ENCODE measurements around the gene ANO5.

Gene ANO5

GRCh38 chr11:22208151-22208858, 15.4 kb downstream of the ANO5 start:
- DNase-seq (ENCODE audit: low spot score): no peak
- in situ Hi-C loops (cut with MboI; ENCODE audit: low sequenced_read_pairs, unreplicated experiment): no loop called here
- no peak for TF ChIP-seq CTCF (IDR thresholded peaks at IDR 0.05; ENCODE audit: borderline replicate concordance, control extremely low read depth, extremely low read depth, insufficient read depth, missing control alignments)

DNA sequence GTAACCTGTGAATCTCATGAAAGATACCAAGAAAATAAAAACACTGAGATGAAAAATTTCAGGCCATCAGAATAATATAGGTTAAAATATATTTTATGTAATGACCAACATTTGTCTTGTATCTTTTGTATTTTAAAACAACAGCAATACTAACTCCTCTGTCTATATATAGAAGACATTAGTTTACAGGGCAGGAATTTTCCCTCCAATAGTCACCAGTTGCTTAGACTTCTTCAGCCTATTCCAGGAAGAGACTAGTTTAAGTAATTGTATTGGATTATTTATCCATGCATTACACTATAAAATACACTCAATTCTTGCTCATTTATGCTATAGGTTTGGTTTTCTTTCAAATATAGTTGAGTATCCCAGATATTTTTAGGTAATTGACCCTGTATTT, 24.1 kb downstream of the ANO5 start:
- TF ChIP-seq CTCF (IDR thresholded peaks at IDR 0.05; ENCODE audit: borderline replicate concordance, control extremely low read depth, extremely low read depth, insufficient read depth, missing control alignments): no peak
- no peak for DNase-seq (ENCODE audit: low spot score)
- in situ Hi-C loops (cut with MboI; ENCODE audit: low sequenced_read_pairs, unreplicated experiment): no loop called here

GRCh38 chr11:22221143-22221542, 28.3 kb downstream of the ANO5 start:
- no peak for DNase-seq (ENCODE audit: low spot score)
- in situ Hi-C loops (cut with MboI; ENCODE audit: low sequenced_read_pairs, unreplicated experiment): no loop called here
- no peak for TF ChIP-seq CTCF (IDR thresholded peaks at IDR 0.05; ENCODE audit: borderline replicate concordance, control extremely low read depth, extremely low read depth, insufficient read depth, missing control alignments)

DNA sequence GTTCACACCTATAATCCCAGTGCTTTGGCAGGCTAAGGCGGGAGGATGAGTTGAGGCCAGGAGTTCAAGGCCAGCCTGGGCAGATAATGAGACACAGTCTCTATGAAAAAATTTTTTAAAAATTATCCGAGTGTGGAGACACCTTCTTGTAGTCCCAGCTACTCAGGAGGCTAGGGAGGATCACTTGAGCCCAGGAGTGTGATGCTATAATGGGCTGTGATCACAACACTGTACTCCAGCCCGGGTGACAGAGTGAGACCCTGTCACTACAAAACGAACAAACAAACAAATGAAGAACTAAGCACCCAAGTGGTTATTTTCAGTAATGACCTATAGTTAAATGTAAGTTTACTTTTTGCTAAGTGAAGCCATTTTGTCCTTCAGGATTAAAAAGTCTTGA, 32.3 kb downstream of the ANO5 start:
- DNase-seq (ENCODE audit: low spot score): no peak
- in situ Hi-C loops (cut with MboI; ENCODE audit: low sequenced_read_pairs, unreplicated experiment): no loop called here
- TF ChIP-seq CTCF (IDR thresholded peaks at IDR 0.05; ENCODE audit: borderline replicate concordance, control extremely low read depth, extremely low read depth, insufficient read depth, missing control alignments): no peak

DNA sequence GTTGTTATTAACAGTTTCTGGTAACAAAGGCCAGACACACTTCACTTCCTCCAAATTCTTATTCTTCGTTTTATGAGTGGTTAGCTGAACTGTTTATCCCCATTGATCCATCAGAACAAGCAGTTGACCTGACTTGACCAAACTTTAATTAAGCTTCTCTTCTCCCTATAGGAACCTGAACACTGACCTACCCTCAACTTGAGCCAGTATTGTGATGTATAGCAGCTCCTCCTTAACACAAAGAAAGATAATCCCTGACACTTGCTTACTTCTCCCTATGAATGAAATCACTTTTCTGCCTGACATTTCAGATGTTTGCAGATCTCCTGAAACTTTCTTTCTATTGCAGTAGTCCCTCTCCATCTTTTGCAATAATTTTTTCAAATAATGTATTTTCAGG, 41.9 kb downstream of the ANO5 start:
- no peak for TF ChIP-seq CTCF (IDR thresholded peaks at IDR 0.05; ENCODE audit: borderline replicate concordance, control extremely low read depth, extremely low read depth, insufficient read depth, missing control alignments)
- in situ Hi-C loops (cut with MboI; ENCODE audit: low sequenced_read_pairs, unreplicated experiment): no loop called here
- DNase-seq (ENCODE audit: low spot score): no peak

- peak; percentile 63 for TF ChIP-seq CTCF (IDR thresholded peaks at IDR 0.05; ENCODE audit: borderline replicate concordance, control extremely low read depth, extremely low read depth, insufficient read depth, missing control alignments)
- in situ Hi-C loops (cut with MboI; ENCODE audit: low sequenced_read_pairs, unreplicated experiment): no loop called here
- peak; percentile 4 for DNase-seq (ENCODE audit: low spot score)
Observed at GRCh38 chr11:22244986-22245592, 52.2 kb downstream of the ANO5 start.
